ENCODE results near the gene SMLR1.

Gene SMLR1

DNA sequence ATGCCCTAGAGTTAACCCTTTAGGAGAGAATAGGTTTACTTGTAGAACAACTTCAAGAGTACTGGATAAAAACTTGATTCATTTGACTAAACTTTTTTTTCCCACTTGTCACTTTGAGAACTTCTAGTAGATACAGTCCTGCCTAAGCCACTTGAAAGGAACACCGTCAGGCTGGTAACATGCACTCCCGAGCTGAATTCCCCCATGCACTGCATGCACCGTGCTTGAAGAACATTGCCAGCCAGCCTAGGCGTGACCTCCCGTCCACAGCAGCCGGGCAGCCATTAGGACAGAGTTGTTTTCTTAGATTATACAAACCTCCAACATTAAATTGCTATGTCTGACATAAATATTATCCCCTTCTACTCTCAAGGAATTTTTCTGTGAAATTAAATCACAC lies 52.6 kb downstream of the SMLR1 start:
- DNase-seq (ENCODE audit: extremely low spot score, insufficient read length, low read depth) (no peak), FAIRE-seq (no peak)

DNA sequence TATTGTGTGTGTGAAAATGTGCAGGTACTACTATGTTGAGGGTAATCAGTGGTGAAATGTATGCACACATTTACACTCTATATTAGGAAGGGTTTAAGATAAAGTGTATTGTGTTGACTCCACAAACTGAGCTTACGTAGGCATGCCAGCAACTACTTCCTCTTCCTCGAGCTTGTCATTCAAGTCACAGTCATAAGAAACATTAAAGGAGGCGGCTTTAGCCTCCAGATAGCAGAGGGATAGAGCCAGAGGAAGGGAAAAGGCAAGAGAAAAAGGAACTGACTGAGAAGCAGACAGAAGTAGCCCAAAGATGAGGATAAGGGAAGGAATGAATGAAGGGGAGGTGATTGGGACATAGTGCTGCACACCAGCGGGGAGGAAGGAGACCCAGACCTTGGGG lies 55.2 kb downstream of the SMLR1 start:
- no peak for DNase-seq (ENCODE audit: extremely low spot score, insufficient read length, low read depth)
- no peak for FAIRE-seq

- DNase-seq (ENCODE audit: extremely low spot score, insufficient read length, low read depth) (peak; percentile 23), FAIRE-seq (peak; percentile 76)
Observed at GRCh38 chr6:130885392-130886192, 58.4 kb downstream of the SMLR1 start.

Data from GM18507 (cell line).